Non-pigmented ciliary epithelial cell (primary cell): ENCODE data around the gene ZNF691.
"Not testable (repeated sequence)": the region's sequence is repeated elsewhere in the genome, so short reads cannot be mapped to it uniquely, and the experiment has no call there.

Experiments used
- DNase-seq: peaks from one replicate; pipeline ENCODE4 v3.0.0-alpha.2; 2010; ENCODE audit warnings: low read depth

The ZNF691 gene

GRCh38 chr1:42832641-42833240 lies 13.7 kb upstream of the ZNF691 start:
- DNase-seq: no peak

GRCh38 chr1:42833981-42834380 lies 12.4 kb upstream of the ZNF691 start:
- DNase-seq: no peak

- no peak for DNase-seq
Measured at GRCh38 chr1:42834803-42835202, 11.6 kb upstream of the ZNF691 start.

- no peak for DNase-seq
Measured at GRCh38 chr1:42835422-42835821, 11.0 kb upstream of the ZNF691 start.

- DNase-seq: no peak
Measured at GRCh38 chr1:42837709-42838108, 8.7 kb upstream of the ZNF691 start.

GRCh38 chr1:42838482-42839190 lies 7.8 kb upstream of the ZNF691 start:
- no peak for DNase-seq

GRCh38 chr1:42841010-42841409 lies 5.4 kb upstream of the ZNF691 start:
- no peak for DNase-seq

- no peak for DNase-seq
Measured at GRCh38 chr1:42841440-42842147, 4.8 kb upstream of the ZNF691 start.

- peak; percentile 19 for DNase-seq
Measured at GRCh38 chr1:42844592-42845140, 1.7 kb upstream of the ZNF691 start.

GRCh38 chr1:42845193-42845592 lies 1.2 kb upstream of the ZNF691 start:
- DNase-seq: no peak

- no peak for DNase-seq
Measured at GRCh38 chr1:42845866-42846256, 552 bp upstream of the ZNF691 start.

- DNase-seq: no peak
Measured at GRCh38 chr1:42847111-42847595, 740 bp downstream of the ZNF691 start.

- DNase-seq: no peak
Measured at GRCh38 chr1:42847721-42848460, 1.5 kb downstream of the ZNF691 start.

- no peak for DNase-seq
Measured at GRCh38 chr1:42848823-42849537, 2.6 kb downstream of the ZNF691 start.

- no peak for DNase-seq
Measured at GRCh38 chr1:42849944-42850343, 3.5 kb downstream of the ZNF691 start.

GRCh38 chr1:42851420-42851819 lies 5.0 kb downstream of the ZNF691 start:
- no peak for DNase-seq

GRCh38 chr1:42851960-42852607 lies 5.7 kb downstream of the ZNF691 start:
- no peak for DNase-seq

- no peak for DNase-seq
Measured at GRCh38 chr1:42852608-42852980, 6.2 kb downstream of the ZNF691 start.

- DNase-seq: no peak
Measured at GRCh38 chr1:42853116-42853884, 6.9 kb downstream of the ZNF691 start.

GRCh38 chr1:42856554-42856953 lies 10.1 kb downstream of the ZNF691 start:
- not testable (repeated sequence) for DNase-seq
